Choroid plexus epithelial cell (primary cell): ENCODE measurements around the gene ZNF22.

Source experiments
- DNase-seq: peaks from one replicate; pipeline ENCODE4 v3.0.0-alpha.2; 2010; ENCODE audit warnings: low read depth
- H3K4me3 ChIP-seq: 2 replicates; pipeline ENCODE4 v1.5.1; 2011; ENCODE audit warnings: low read depth, mild to moderate bottlenecking, control low read depth, low read length, moderate library complexity
- CTCF ChIP-seq: conservative IDR thresholded peaks from 2 replicates; pipeline ENCODE4 v1.5.1; 2011; ENCODE audit warnings: low read depth, mild to moderate bottlenecking, control low read depth, inconsistent platforms, low read length, moderate library complexity

The ZNF22 gene

GRCh38 chr10:44965651-44966097, 35.0 kb upstream of the ZNF22 start:
- no peak overlapping the region for H3K4me3 ChIP-seq
- TF ChIP-seq CTCF: no peak

GRCh38 chr10:44966129-44966815, 34.5 kb upstream of the ZNF22 start:
- DNase-seq: peak; percentile 38
- no peak overlapping the region for H3K4me3 ChIP-seq
- no peak for TF ChIP-seq CTCF

More at GRCh38 chr10:44965651-44966097, 35.0 kb upstream of the ZNF22 start:
- DNase-seq: no peak

GRCh38 chr10:44966816-44967509, 33.8 kb upstream of the ZNF22 start:
- H3K4me3 ChIP-seq: no peak overlapping the region
- DNase-seq: peak; percentile 40
- no peak for TF ChIP-seq CTCF

- TF ChIP-seq CTCF: no peak
- H3K4me3 ChIP-seq: no peak overlapping the region
- no peak for DNase-seq
Measured at GRCh38 chr10:44967616-44968015, 33.1 kb upstream of the ZNF22 start.

GRCh38 chr10:44968091-44968490, 32.6 kb upstream of the ZNF22 start:
- H3K4me3 ChIP-seq: no peak overlapping the region
- DNase-seq: peak; percentile 67
- TF ChIP-seq CTCF: no peak

- TF ChIP-seq CTCF: no peak
- no peak overlapping the region for H3K4me3 ChIP-seq
- DNase-seq: no peak
Measured at GRCh38 chr10:44968500-44969400, 32.0 kb upstream of the ZNF22 start.
